Mesothelial cell of epicardium (in vitro differentiated cells): Measurements from ENCODE around the gene CYB5D1. TPM values are rescaled to one million over a fixed set of nuclear protein-coding genes. Genes with fewer than 3 reads are reported as not detected.
A peak's percentile ranks its signal among the peaks of the same experiment; 100 is the strongest.

ENCODE experiments used
- DNase-seq, 2 experiments: peaks; one replicate each; pipeline ENCODE4 v3.0.0; 2021; ENCODE audit warnings: low spot score in 2 of 2; ENCODE audit not compliant: unreplicated experiment in 2 of 2
- H3K27ac Mint-ChIP-seq: 2 replicates; pipeline ENCODE4 v1.8.0; 2021; ENCODE audit warnings: mixed read lengths
- H3K27me3 Mint-ChIP-seq: 2 replicates; pipeline ENCODE4 v1.8.0; 2021; ENCODE audit warnings: low read depth, mixed read lengths
- H3K36me3 Mint-ChIP-seq: 2 replicates; pipeline ENCODE4 v1.8.0; 2021; ENCODE audit warnings: mixed read lengths
- H3K4me1 Mint-ChIP-seq: 2 replicates; pipeline ENCODE4 v1.8.0; 2021; ENCODE audit warnings: mixed read lengths
- H3K4me3 Mint-ChIP-seq: 2 replicates; pipeline ENCODE4 v1.8.0; 2021; ENCODE audit warnings: mild to moderate bottlenecking, moderate library complexity, mixed read lengths
- H3K9me3 Mint-ChIP-seq: 2 replicates; pipeline ENCODE4 v1.8.0; 2021; ENCODE audit warnings: mixed read lengths
- total RNA-seq: library from RNA; stranded (reverse); gene quantifications from 3 replicates; pipeline ENCODE4 v1.2.1, GENCODE V29; 2021
- TF ChIP-seq, protein P1 (sequence below): fragments of 200-600 bp; sonication (generic); IDR thresholded peaks from one replicate; pipeline ENCODE4 v1.5.0; 2021; ENCODE audit warnings: antibody characterized with exemption; ENCODE audit not compliant: unreplicated experiment

The CYB5D1 gene
- total RNA-seq, 1 donor from 2014 or later: 13.0 TPM

DNA sequence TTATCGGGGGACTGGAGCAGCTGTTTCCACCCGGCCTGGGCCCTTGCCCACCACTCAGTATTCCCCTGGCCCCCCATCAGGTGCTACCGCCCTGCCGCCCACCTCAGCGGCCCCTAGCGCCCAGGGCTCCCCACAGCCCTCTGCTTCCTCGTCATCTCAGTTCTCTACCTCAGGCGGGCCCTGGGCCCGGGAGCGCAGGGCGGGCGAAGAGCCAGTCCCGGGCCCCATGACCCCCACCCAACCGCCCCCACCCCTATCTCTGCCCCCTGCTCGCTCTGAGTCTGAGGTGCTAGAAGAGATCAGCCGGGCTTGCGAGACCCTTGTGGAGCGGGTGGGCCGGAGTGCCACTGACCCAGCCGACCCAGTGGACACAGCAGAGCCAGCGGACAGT, 9.1 kb upstream of the CYB5D1 start:
- H3K4me3 Mint-ChIP-seq: no peak overlapping the region
- H3K27ac Mint-ChIP-seq: no peak overlapping the region
- peaks cover 17% of the 10 kb centered on the region for H3K36me3 Mint-ChIP-seq
- H3K9me3 Mint-ChIP-seq: no peaks in the 10 kb centered on the region
- H3K27me3 Mint-ChIP-seq: no peaks in the 10 kb centered on the region
- TF ChIP-seq, protein P1, sequence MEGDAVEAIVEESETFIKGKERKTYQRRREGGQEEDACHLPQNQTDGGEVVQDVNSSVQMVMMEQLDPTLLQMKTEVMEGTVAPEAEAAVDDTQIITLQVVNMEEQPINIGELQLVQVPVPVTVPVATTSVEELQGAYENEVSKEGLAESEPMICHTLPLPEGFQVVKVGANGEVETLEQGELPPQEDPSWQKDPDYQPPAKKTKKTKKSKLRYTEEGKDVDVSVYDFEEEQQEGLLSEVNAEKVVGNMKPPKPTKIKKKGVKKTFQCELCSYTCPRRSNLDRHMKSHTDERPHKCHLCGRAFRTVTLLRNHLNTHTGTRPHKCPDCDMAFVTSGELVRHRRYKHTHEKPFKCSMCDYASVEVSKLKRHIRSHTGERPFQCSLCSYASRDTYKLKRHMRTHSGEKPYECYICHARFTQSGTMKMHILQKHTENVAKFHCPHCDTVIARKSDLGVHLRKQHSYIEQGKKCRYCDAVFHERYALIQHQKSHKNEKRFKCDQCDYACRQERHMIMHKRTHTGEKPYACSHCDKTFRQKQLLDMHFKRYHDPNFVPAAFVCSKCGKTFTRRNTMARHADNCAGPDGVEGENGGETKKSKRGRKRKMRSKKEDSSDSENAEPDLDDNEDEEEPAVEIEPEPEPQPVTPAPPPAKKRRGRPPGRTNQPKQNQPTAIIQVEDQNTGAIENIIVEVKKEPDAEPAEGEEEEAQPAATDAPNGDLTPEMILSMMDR: no peak
- H3K4me1 Mint-ChIP-seq: peaks cover 7% of the 10 kb centered on the region
- no peak for DNase-seq

DNA sequence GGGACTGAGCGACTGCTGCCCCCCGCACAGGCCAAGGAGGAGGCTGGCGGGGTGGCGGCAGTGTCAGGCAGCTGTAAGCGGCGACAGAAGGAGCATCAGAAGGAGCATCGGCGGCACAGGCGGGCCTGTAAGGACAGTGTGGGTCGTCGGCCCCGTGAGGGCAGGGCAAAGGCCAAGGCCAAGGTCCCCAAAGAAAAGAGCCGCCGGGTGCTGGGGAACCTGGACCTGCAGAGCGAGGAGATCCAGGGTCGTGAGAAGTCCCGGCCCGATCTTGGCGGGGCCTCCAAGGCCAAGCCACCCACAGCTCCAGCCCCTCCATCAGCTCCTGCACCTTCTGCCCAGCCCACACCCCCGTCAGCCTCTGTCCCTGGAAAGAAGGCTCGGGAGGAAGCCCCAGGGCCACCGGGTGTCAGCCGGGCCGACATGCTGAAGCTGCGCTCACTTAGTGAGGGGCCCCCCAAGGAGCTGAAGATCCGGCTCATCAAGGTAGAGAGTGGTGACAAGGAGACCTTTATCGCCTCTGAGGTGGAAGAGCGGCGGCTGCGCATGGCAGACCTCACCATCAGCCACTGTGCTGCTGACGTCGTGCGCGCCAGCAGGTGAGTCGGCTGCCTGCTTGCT, 8.6 kb upstream of the CYB5D1 start:
- Mint-ChIP-seq H3K27me3 (no peaks in the 10 kb centered on the region), H3K4me3 (no peak overlapping the region), H3K27ac (no peak overlapping the region), H3K36me3 (peaks cover 17% of the 10 kb centered on the region), H3K4me1 (peaks cover 11% of the 10 kb centered on the region), H3K9me3 (no peaks in the 10 kb centered on the region)
- no peak for DNase-seq
- TF ChIP-seq, protein P1: no peak

DNA sequence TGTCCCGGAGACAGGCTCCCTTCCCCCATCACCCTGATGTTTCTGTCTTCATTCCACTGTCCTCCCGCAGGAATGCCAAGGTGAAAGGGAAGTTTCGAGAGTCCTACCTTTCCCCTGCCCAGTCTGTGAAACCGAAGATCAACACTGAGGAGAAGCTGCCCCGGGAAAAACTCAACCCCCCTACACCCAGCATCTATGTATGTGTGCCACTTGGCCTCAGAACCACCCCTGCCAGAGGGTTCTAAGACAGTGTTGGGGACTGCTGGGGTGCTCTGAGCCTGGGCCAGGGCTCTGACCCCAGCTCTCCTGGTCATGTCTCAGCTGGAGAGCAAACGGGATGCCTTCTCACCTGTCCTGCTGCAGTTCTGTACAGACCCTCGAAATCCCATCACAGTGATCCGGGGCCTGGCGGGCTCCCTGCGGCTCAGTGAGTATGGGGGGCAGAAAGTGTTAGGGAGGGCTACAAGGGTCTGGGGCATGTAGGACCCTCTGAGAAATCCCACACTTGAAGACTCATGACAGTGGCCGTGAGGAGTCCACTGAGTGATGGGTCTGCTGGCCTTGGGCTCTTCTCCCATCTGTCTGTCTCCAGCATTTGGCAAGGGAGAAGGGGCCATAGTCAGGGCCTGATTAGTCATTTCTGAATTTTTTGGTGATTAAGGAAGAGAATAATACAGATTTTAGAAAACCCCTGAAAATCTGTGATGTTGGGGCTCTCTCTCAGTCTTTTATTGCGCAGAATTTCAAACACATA, 7.9 kb upstream of the CYB5D1 start:
- H3K4me3 Mint-ChIP-seq: no peak overlapping the region
- H3K27me3 Mint-ChIP-seq: no peaks in the 10 kb centered on the region
- H3K9me3 Mint-ChIP-seq: no peaks in the 10 kb centered on the region
- TF ChIP-seq, protein P1: no peak
- H3K36me3 Mint-ChIP-seq: peaks cover 17% of the 10 kb centered on the region
- H3K27ac Mint-ChIP-seq: no peak overlapping the region
- DNase-seq: no peak
- H3K4me1 Mint-ChIP-seq: peaks cover 15% of the 10 kb centered on the region

DNA sequence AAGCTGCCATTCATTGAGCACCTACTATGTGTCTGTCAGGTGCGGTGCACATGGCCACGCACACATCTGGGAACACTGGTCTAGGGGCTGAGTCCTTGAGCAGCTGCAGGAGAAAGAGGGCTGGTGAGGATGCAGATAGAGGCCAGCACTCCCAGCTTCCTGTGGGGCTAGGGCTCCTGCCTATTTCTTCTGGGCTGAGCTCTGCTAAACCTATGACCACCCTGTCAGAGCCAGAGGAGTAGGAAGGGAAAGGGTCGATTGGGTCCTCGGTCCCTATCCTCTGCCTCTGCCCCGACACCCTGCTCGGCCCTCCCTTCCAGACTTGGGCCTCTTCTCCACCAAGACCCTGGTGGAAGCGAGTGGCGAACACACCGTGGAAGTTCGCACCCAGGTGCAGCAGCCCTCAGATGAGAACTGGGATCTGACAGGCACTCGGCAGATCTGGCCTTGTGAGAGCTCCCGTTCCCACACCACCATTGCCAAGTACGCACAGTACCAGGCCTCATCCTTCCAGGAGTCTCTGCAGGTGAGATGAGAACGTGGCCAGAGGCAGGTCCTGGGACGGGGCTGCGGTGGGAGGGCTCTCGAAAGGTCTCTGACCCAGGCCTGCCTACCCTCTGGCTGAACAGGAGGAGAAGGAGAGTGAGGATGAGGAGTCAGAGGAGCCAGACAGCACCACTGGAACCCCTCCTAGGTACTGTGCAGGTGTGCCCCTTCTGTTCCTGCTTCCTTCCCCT, 6.9 kb upstream of the CYB5D1 start:
- TF ChIP-seq, protein P1: no peak
- Mint-ChIP-seq H3K4me3 (no peak overlapping the region), H3K27ac (no peak overlapping the region), H3K36me3 (peaks cover 17% of the 10 kb centered on the region), H3K27me3 (no peaks in the 10 kb centered on the region), H3K9me3 (no peaks in the 10 kb centered on the region), H3K4me1 (peaks cover 13% of the 10 kb centered on the region)
- DNase-seq: no peak

DNA sequence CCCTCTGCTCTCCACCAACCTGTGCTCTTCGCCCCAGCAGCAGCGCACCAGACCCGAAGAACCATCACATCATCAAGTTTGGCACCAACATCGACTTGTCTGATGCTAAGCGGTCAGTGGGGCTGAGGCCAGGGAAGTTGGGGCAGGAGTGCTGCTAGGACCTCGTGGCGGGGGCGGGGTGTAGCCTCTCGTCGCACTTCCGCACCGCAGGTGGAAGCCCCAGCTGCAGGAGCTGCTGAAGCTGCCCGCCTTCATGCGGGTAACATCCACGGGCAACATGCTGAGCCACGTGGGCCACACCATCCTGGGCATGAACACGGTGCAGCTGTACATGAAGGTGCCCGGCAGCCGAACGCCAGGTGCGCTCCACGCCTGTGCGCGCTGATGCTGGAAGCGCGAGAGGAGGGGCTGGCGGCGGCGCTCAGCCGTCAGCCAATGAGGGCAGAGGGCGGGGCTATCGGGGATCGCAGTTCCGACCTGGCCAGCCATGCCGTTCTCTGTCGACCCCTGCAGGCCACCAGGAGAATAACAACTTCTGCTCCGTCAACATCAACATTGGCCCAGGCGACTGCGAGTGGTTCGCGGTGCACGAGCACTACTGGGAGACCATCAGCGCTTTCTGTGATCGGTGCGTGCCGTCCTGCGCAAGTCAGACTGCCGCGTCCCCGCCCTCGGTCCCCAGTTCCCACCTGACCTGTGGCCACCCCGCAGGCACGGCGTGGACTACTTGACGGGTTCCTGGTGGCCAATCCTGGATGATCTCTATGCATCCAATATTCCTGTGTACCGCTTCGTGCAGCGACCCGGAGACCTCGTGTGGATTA, 6.2 kb upstream of the CYB5D1 start:
- peaks cover 13% of the 10 kb centered on the region for H3K4me1 Mint-ChIP-seq
- TF ChIP-seq, protein P1: peak; percentile 100
- H3K4me3 Mint-ChIP-seq: no peak overlapping the region
- no peaks in the 10 kb centered on the region for H3K27me3 Mint-ChIP-seq
- H3K36me3 Mint-ChIP-seq: peaks cover 17% of the 10 kb centered on the region
- no peaks in the 10 kb centered on the region for H3K9me3 Mint-ChIP-seq
- peak overlapping the region; percentile 9 for H3K27ac Mint-ChIP-seq
- DNase-seq: peak; percentile 93 to 94
